Measurements from ENCODE around the gene CTSO. TPM values are rescaled to one million over a fixed set of nuclear protein-coding genes. Genes with fewer than 3 reads are reported as not detected.

The CTSO gene
- total RNA-seq, 1 donor from 2014 or later = 3.7 TPM

DNA sequence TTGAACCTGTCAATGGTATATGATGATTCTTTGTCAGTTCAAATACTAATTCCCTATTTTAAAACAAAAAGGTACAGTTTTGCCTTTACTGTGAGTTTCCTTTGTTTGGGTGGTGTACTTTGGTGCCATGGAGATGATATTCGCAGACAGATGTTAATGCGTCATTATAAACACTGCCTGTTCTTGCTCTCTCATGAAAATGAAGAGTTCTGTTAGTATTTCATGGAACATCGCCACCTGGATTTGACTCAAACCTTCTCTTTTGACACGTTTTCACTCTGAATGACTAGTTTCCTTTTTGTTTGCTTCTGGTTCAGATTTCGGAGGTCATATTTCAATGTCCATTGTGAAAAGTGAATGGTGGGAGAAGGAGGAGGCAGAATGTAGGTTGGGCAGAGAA is 6.9 kb upstream of the CTSO start:
- Mint-ChIP-seq H3K9me3 (ENCODE audit: unreplicated experiment) (no peaks in the 10 kb centered on the region), H3K27ac (ENCODE audit: unreplicated experiment) (no peak overlapping the region), H3K4me3 (ENCODE audit: unreplicated experiment) (no peak overlapping the region), H3K27me3 (ENCODE audit: low read depth, unreplicated experiment) (no peaks in the 10 kb centered on the region), H3K4me1 (ENCODE audit: low read depth, unreplicated experiment) (peaks cover 14% of the 10 kb centered on the region), H3K36me3 (ENCODE audit: low read depth, unreplicated experiment) (no peaks in the 10 kb centered on the region)
- Histone ChIP-seq H3K4me2 (ENCODE audit: low read length) (no peak overlapping the region), H3K27me3 (ENCODE audit: insufficient read depth, low read length) (no peaks in the 10 kb centered on the region), H3K36me3 (ENCODE audit: insufficient read depth, low read length) (no peaks in the 10 kb centered on the region), H3K9me3 (ENCODE audit: insufficient read depth, low read depth, low read length) (no peaks in the 10 kb centered on the region), H3K4me1 (ENCODE audit: insufficient read depth, low read length) (no peaks in the 10 kb centered on the region), H2AFZ (ENCODE audit: low read depth, low read length) (no peak overlapping the region), H4K20me1 (ENCODE audit: insufficient read depth, low read length) (no peaks in the 10 kb centered on the region), H3K79me2 (ENCODE audit: insufficient read depth, low read length) (no peaks in the 10 kb centered on the region), H3K27ac (ENCODE audit: low read depth, low read length) (no peak overlapping the region), H3K4me3 (ENCODE audit: insufficient read depth, low read depth, low read length) (no peak overlapping the region), H3K9ac (ENCODE audit: low read length) (no peak overlapping the region)
- DNase-seq (ENCODE audit: low read depth) (peak; percentile 64), FAIRE-seq (no peak)
- TF ChIP-seq EZH2 (IDR thresholded peaks at IDR 0.05; ENCODE audit: insufficient read depth, low read length) = no peak
- TF ChIP-seq, protein P1, sequence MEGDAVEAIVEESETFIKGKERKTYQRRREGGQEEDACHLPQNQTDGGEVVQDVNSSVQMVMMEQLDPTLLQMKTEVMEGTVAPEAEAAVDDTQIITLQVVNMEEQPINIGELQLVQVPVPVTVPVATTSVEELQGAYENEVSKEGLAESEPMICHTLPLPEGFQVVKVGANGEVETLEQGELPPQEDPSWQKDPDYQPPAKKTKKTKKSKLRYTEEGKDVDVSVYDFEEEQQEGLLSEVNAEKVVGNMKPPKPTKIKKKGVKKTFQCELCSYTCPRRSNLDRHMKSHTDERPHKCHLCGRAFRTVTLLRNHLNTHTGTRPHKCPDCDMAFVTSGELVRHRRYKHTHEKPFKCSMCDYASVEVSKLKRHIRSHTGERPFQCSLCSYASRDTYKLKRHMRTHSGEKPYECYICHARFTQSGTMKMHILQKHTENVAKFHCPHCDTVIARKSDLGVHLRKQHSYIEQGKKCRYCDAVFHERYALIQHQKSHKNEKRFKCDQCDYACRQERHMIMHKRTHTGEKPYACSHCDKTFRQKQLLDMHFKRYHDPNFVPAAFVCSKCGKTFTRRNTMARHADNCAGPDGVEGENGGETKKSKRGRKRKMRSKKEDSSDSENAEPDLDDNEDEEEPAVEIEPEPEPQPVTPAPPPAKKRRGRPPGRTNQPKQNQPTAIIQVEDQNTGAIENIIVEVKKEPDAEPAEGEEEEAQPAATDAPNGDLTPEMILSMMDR (IDR thresholded peaks at IDR 0.05; ENCODE audit: insufficient read depth, low read depth, low read length) = no peak

DNA sequence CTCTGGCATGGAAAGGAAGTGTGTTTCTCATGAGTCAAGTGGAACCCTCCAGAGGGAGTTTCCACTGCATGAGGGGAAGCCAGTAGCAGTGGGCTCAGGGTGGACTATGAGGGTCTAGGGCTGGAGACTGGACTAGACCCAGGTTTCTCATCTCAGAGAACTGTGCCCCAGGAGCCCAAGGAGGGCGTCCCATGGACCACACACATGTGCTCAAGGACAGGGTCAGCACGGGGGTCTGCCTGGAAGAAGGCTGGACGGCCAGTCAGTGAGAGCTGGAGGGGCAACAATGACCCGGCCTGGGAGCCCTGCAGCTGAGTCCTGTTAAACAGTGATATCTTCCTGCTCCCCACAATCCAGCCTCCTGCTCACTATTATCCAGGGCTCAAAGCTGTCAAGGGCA is 5.8 kb upstream of the CTSO start:
- Histone ChIP-seq H3K27ac (ENCODE audit: low read depth, low read length) (no peak overlapping the region), H3K4me1 (ENCODE audit: insufficient read depth, low read length) (no peaks in the 10 kb centered on the region), H3K36me3 (ENCODE audit: insufficient read depth, low read length) (no peaks in the 10 kb centered on the region), H2AFZ (ENCODE audit: low read depth, low read length) (no peak overlapping the region), H4K20me1 (ENCODE audit: insufficient read depth, low read length) (no peaks in the 10 kb centered on the region), H3K9me3 (ENCODE audit: insufficient read depth, low read depth, low read length) (no peaks in the 10 kb centered on the region), H3K4me2 (ENCODE audit: low read length) (no peak overlapping the region), H3K9ac (ENCODE audit: low read length) (no peak overlapping the region), H3K27me3 (ENCODE audit: insufficient read depth, low read length) (no peaks in the 10 kb centered on the region), H3K79me2 (ENCODE audit: insufficient read depth, low read length) (no peaks in the 10 kb centered on the region), H3K4me3 (ENCODE audit: insufficient read depth, low read depth, low read length) (no peak overlapping the region)
- H3K27me3 Mint-ChIP-seq (ENCODE audit: low read depth, unreplicated experiment) = no peaks in the 10 kb centered on the region
- H3K4me3 Mint-ChIP-seq (ENCODE audit: unreplicated experiment) = no peak overlapping the region
- H3K9me3 Mint-ChIP-seq (ENCODE audit: unreplicated experiment) = no peaks in the 10 kb centered on the region
- no peak for FAIRE-seq
- no peak overlapping the region for H3K27ac Mint-ChIP-seq (ENCODE audit: unreplicated experiment)
- TF ChIP-seq, protein P1 (IDR thresholded peaks at IDR 0.05; ENCODE audit: insufficient read depth, low read depth, low read length) = no peak
- H3K4me1 Mint-ChIP-seq (ENCODE audit: low read depth, unreplicated experiment) = peaks cover 6% of the 10 kb centered on the region
- DNase-seq (ENCODE audit: low read depth) = no peak
- no peaks in the 10 kb centered on the region for H3K36me3 Mint-ChIP-seq (ENCODE audit: low read depth, unreplicated experiment)

DNA sequence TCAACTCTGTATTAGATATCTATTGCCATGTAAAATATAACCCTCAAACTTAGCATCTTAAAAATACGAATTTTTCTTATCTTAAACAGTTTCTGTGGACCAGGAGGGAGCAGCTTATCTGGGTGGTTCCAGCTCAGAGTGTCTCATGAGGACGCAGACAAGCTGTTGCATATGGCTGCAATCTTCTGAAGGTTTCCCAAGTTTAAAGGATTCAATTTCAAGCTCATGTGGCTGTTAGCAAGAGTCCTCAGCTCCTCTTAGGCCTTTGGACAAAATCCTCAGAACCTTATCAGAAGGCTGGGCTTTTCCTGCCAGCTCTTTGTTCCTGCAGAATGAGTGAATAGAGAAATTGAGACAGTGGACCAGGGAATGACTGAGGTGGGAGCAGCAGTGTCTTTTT is 2.8 kb upstream of the CTSO start:
- no peaks in the 10 kb centered on the region for H3K27me3 Mint-ChIP-seq (ENCODE audit: low read depth, unreplicated experiment)
- no peaks in the 10 kb centered on the region for H3K36me3 Mint-ChIP-seq (ENCODE audit: low read depth, unreplicated experiment)
- DNase-seq (ENCODE audit: low read depth) (no peak), FAIRE-seq (no peak)
- Histone ChIP-seq H3K9me3 (ENCODE audit: insufficient read depth, low read depth, low read length) (no peaks in the 10 kb centered on the region), H3K9ac (ENCODE audit: low read length) (no peak overlapping the region), H3K4me1 (ENCODE audit: insufficient read depth, low read length) (peaks cover 4% of the 10 kb centered on the region), H2AFZ (ENCODE audit: low read depth, low read length) (no peak overlapping the region), H3K79me2 (ENCODE audit: insufficient read depth, low read length) (no peaks in the 10 kb centered on the region), H3K27ac (ENCODE audit: low read depth, low read length) (no peak overlapping the region), H3K4me2 (ENCODE audit: low read length) (no peak overlapping the region), H3K4me3 (ENCODE audit: insufficient read depth, low read depth, low read length) (no peak overlapping the region), H3K36me3 (ENCODE audit: insufficient read depth, low read length) (no peaks in the 10 kb centered on the region), H3K27me3 (ENCODE audit: insufficient read depth, low read length) (no peaks in the 10 kb centered on the region), H4K20me1 (ENCODE audit: insufficient read depth, low read length) (no peaks in the 10 kb centered on the region)
- H3K9me3 Mint-ChIP-seq (ENCODE audit: unreplicated experiment) = no peaks in the 10 kb centered on the region
- no peak overlapping the region for H3K4me3 Mint-ChIP-seq (ENCODE audit: unreplicated experiment)
- TF ChIP-seq EZH2 (IDR thresholded peaks at IDR 0.05; ENCODE audit: insufficient read depth, low read length) = no peak
- TF ChIP-seq, protein P1 (IDR thresholded peaks at IDR 0.05; ENCODE audit: insufficient read depth, low read depth, low read length) = no peak
- peaks cover 4% of the 10 kb centered on the region for H3K4me1 Mint-ChIP-seq (ENCODE audit: low read depth, unreplicated experiment)
- H3K27ac Mint-ChIP-seq (ENCODE audit: unreplicated experiment) = no peak overlapping the region

Measured in astrocyte (in vitro differentiated cells and primary cell).